Transverse colon (tissue), 4 donors: ENCODE measurements around the gene FAIM2. TPM values are rescaled to one million over a fixed set of nuclear protein-coding genes. Genes with fewer than 3 reads are reported as not detected.

ENCODE experiments used
- DNase-seq: peaks from one replicate; pipeline ENCODE4 v3.0.0-alpha.2; 2019
- H3K27ac ChIP-seq, 4 donors: fragments of 200-600 bp; sonication (generic); 2 replicates each; pipeline ENCODE4 v1.5.1; 2016 to 2018; ENCODE audit warnings: inconsistent platforms in 4 of 4
- H3K27me3 ChIP-seq: fragments of 200-600 bp; sonication (generic); 2 replicates; pipeline ENCODE4 v1.5.1; 2017; ENCODE audit warnings: inconsistent platforms
- H3K36me3 ChIP-seq, 4 donors: fragments of 200-600 bp; sonication (generic); 2 replicates each; pipeline ENCODE4 v1.5.1; 2017 to 2019; ENCODE audit warnings: inconsistent platforms in 4 of 4
- H3K4me1 ChIP-seq, 4 donors: fragments of 200-600 bp; sonication (generic); 2 replicates each; pipeline ENCODE4 v1.5.1; 2017 to 2020; ENCODE audit warnings: inconsistent platforms in 4 of 4
- H3K4me3 ChIP-seq, 4 donors: fragments of 200-600 bp; sonication (generic); 1 replicate in 1 of 4; 2 replicates in 3 of 4; pipeline versions ENCODE4 v1.5.1 to v1.6.1; 2017 to 2019; ENCODE audit warnings: inconsistent platforms in 4 of 4
- H3K9me3 ChIP-seq, 2 donors: fragments of 200-600 bp; sonication (generic); 2 replicates each; pipeline ENCODE4 v1.5.1; 2017 to 2019; ENCODE audit warnings: inconsistent platforms in 2 of 2
- EP300 ChIP-seq: sonication (generic); formaldehyde crosslinking; IDR thresholded peaks from one replicate; pipeline ENCODE4 v1.6.1; 2017; ENCODE audit warnings: antibody characterized with exemption, low read depth
- POLR2A ChIP-seq: fragments of 450-650 bp; IDR thresholded peaks from one replicate; pipeline ENCODE4 v1.6.1; 2016; ENCODE audit warnings: antibody characterized with exemption, mild to moderate bottlenecking, moderate library complexity
- POLR2AphosphoS5 ChIP-seq, 3 donors: sonication (generic); formaldehyde crosslinking; IDR thresholded peaks; one replicate each; pipeline ENCODE4 v1.6.1; 2016; ENCODE audit warnings: antibody characterized with exemption in 3 of 3
- WGBS, 2 donors: methylation state at CpG; one replicate each; pipeline ENCODE4 v1.1.5; 2018; ENCODE audit warnings: low coverage in 1 of 2; 5-methylcytosine and 5-hydroxymethylcytosine counted together
- in situ Hi-C, 4 donors: fragments of 200-750 bp; cut with MboI; loops; one replicate each; pipeline versions ENCODE4 v1.15.0 to v1.15.1; 2017; ENCODE audit warnings: low sequenced_read_pairs in 3 of 4, low pct_ligation_motif_present in 1 of 4, low pct_unique_long_range_greater_than_20kb in 1 of 4
- intact Hi-C: fragments of 100-400 bp; cut with DNase I; formaldehyde crosslinking; loops from one replicate; pipeline ENCODE4 v1.15.1; 2023; ENCODE audit warnings: low total_unique reads
- total RNA-seq, 4 donors: library from RNA; depleted of rRNA; stranded (reverse); fragments of >200 nt; gene quantifications; one replicate each; pipeline ENCODE4 v1.1.0, GENCODE V29; 2016
- TF ChIP-seq, protein P1 (sequence below), 5 experiments: fragments of 200-600 bp in 3 of 5; fragments of 450-650 bp in 2 of 5; sonication (generic) in 3 of 5; IDR thresholded peaks; 1 replicate in 2 of 5; 2 replicates in 3 of 5; pipeline ENCODE4 v1.5.1; 2016 to 2017; ENCODE audit warnings: antibody characterized with exemption in 5 of 5, inconsistent platforms in 3 of 5, mild to moderate bottlenecking in 2 of 5, moderate library complexity in 1 of 5

Gene FAIM2
- total RNA-seq, 4 donors from 2014 or later, result 1.5 to 2.8 (median 2.5) TPM

DNA sequence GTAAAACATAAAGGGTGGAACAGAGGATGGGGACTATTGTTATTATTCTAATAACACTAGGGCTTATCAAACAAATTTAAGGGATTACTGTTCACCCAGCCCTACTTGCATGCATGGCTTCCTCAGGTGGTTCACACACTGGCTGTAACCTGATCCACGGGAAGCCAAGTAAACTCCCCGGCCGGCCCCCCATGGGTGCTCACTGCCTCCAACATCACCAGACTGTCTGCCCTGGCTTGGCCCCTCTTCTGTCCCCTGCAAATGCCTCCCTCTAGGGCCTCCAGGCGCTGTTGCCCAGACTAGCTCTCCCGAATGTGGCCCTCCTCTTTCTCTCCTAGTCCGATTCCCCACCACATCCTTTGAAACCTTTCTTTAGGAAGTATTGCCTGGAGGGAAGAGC lies 18.6 kb downstream of the FAIM2 start:
- intact Hi-C loops, result no loop called here
- no peaks in the 10 kb centered on the region for H3K36me3 ChIP-seq
- peaks cover 0 to 9% (median 0%) of the 10 kb centered on the region in 4 donors for H3K4me1 ChIP-seq
- H3K9me3 ChIP-seq, result no peaks in the 10 kb centered on the region
- WGBS, 2 donors, result 20 to 81% methylated on average over 2 to 6 of the region's 6 CpGs
- no peak overlapping the region for H3K27ac ChIP-seq
- no peaks in the 10 kb centered on the region for H3K27me3 ChIP-seq
- no peak overlapping the region for H3K4me3 ChIP-seq
- no peak for DNase-seq
- TF ChIP-seq, protein P1, sequence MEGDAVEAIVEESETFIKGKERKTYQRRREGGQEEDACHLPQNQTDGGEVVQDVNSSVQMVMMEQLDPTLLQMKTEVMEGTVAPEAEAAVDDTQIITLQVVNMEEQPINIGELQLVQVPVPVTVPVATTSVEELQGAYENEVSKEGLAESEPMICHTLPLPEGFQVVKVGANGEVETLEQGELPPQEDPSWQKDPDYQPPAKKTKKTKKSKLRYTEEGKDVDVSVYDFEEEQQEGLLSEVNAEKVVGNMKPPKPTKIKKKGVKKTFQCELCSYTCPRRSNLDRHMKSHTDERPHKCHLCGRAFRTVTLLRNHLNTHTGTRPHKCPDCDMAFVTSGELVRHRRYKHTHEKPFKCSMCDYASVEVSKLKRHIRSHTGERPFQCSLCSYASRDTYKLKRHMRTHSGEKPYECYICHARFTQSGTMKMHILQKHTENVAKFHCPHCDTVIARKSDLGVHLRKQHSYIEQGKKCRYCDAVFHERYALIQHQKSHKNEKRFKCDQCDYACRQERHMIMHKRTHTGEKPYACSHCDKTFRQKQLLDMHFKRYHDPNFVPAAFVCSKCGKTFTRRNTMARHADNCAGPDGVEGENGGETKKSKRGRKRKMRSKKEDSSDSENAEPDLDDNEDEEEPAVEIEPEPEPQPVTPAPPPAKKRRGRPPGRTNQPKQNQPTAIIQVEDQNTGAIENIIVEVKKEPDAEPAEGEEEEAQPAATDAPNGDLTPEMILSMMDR (IDR thresholded peaks at IDR 0.05), result no peak
- in situ Hi-C loops, result no loop called here

DNA sequence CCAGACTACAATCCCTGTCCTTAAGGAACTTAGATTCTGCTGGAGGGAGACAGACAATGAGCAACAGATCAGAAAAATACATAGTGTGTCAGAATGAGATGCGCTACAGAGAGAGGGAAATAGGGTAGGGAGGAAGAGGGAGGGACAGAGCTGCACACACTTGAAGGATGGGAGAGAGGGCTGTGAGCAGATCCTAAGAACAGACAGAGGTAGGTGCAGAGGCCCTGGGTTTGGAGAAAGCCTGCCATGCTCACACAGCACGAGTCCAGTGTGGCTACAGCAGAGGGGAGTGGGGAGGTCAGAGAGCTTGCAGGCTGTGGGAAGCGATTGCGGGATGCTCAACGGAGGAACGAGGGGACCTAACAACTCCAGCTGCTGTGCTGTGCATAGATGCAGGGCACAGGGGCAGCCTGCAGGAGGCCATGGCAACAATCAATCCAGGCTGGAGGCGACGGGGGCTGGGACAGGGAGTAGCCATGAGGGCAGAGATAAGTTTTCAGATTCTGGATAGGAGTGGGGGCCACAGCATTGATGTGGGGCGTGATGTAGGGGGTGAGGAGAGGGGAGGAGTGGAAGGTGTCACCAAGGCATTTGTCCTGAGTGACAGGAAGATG lies 20.7 kb downstream of the FAIM2 start:
- TF ChIP-seq EP300 (no peak), POLR2AphosphoS5 (IDR thresholded peaks at IDR 0.05) (no peak)
- Histone ChIP-seq H3K4me3 (no peak overlapping the region), H3K4me1 (peaks cover 0 to 3% (median 0%) of the 10 kb centered on the region in 4 donors), H3K9me3 (no peaks in the 10 kb centered on the region), H3K27ac (no peak overlapping the region), H3K27me3 (no peaks in the 10 kb centered on the region), H3K36me3 (no peaks in the 10 kb centered on the region)
- WGBS, 2 donors, result 72 to 81% methylated on average over 6 to 9 of the region's 9 CpGs
- in situ Hi-C loops (no loop called here), intact Hi-C loops (no loop called here)
- DNase-seq, result no peak

DNA sequence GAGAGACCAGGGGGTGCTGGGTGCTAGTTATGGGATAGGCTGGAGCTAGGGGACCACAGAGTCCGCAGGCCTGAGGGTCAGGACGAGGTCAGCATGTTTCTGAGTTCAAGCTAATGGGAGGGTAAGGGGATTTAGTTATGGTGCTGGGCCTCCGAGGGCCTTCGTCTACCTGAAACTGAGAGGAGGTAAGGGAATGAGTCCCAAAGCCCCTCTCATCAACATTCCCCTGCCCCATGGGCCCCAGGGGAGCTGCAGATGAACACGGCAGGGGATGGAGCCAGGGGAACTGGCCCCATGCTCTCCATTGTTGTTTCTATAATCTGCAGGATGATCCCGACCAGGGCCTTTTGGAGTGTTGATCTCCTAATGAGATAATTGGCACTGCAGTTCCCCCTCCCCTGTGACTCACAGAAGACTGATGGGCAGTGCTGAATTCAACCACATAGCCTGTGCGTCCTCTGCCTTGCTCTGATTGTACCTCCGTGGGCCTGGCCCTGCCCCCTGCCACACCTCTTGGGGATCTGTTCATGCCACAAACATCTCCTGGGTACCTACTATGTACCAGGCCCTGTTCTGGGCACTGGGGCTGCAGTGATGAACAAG lies 21.4 kb downstream of the FAIM2 start:
- H3K9me3 ChIP-seq, result no peaks in the 10 kb centered on the region
- no peak for DNase-seq
- no peaks in the 10 kb centered on the region for H3K27me3 ChIP-seq
- no peaks in the 10 kb centered on the region for H3K4me1 ChIP-seq
- 73 to 80% methylated on average over 1 to 8 of the region's 8 CpGs for WGBS, 2 donors
- no peaks in the 10 kb centered on the region for H3K36me3 ChIP-seq
- H3K27ac ChIP-seq, result no peak overlapping the region
- in situ Hi-C loops (no loop called here), intact Hi-C loops (no loop called here)
- H3K4me3 ChIP-seq, result no peak overlapping the region
- TF ChIP-seq POLR2AphosphoS5 (IDR thresholded peaks at IDR 0.05) (no peak), POLR2A (no peak), EP300 (no peak)
- TF ChIP-seq, protein P1 (IDR thresholded peaks at IDR 0.05), result no peak

DNA sequence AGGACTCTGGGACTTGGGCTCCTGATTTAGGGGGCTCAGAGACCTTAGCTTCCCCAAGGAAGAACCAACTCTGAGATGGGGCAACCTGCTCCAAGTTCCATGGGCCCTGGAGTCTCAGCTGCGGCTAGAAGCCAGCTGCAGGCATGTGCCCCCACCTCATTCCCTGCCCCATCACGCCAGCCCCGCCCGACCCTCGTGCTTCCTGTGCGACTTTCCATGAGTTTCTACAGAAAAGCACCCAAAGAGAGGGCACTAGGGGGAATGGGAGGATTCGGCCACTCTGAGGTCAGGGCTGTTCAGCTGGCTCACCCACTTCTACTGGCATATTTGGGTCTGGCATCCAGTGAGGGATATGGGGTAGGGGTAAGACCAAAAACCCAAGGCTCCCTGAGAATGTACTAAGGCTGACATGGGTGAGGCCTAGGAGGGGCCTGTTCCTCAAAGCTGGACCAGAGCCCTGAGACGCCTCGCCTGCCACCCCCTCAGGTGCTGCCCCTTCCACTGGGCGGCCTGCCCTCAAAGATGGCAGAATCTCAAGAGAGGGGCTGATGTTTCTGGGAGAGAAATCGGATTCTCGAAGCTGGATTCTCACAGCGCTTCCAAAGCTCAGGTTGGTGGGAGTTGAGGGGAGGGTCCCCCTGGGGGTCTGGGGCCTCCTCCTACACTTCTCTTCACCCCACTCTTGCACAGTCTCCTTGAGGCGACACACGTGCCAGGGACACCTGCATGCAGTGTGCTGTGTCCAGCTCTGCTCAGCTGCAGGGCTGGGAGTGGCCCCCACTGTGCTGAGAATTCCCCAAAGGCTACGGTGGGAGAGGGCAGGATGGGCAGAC lies 22.1 kb downstream of the FAIM2 start:
- TF ChIP-seq POLR2AphosphoS5 (IDR thresholded peaks at IDR 0.05) (no peak), POLR2A (no peak), EP300 (no peak)
- TF ChIP-seq, protein P1 (IDR thresholded peaks at IDR 0.05), result no peak
- intact Hi-C loops, result no loop called here
- 84% methylated on average over 13 of the region's 16 CpGs; no CpG with 5 or more reads in 1 of the 2 donors for WGBS, 2 donors

More for the DNA sequence above, 22.1 kb downstream of the FAIM2 start:
- Histone ChIP-seq H3K27ac (no peak overlapping the region), H3K4me1 (no peaks in the 10 kb centered on the region), H3K36me3 (no peaks in the 10 kb centered on the region), H3K27me3 (no peaks in the 10 kb centered on the region), H3K9me3 (no peaks in the 10 kb centered on the region), H3K4me3 (no peak overlapping the region)
- in situ Hi-C loops, result no loop called here
- DNase-seq, result no peak
